ENCODE data around the gene ABCD3.

ABCD3 gene

GRCh38 chr1:94463765-94464330, 45.7 kb downstream of the ABCD3 start:
- DNase-seq, result no peak

- DNase-seq, result no peak
Measured at GRCh38 chr1:94468708-94469107, 50.5 kb downstream of the ABCD3 start.

GRCh38 chr1:94471271-94471670, 53.1 kb downstream of the ABCD3 start:
- no peak for DNase-seq

DNA sequence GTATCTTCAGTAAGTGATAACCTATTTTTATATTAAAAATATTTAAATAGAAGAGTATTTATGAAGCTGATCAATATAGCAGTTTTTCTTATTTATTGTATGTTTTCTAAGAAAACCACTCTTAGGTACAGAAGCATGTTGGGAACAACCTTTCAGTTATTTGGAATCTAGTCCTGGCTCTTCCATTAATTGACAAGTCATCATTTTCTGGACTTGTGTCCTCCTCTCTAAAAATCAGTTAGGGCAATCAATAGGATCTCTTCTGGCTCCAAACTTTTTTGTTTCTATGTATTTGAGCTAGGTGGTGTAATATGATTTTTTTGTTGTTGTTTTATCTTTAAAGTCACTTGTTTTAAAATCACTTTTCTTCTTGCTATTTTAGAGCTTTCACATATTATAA, 57.0 kb downstream of the ABCD3 start:
- DNase-seq, result no peak

- no peak for DNase-seq
Measured at GRCh38 chr1:94479682-94480081, 61.5 kb downstream of the ABCD3 start.

GRCh38 chr1:94481473-94481933, 63.3 kb downstream of the ABCD3 start:
- peak; percentile 29 for DNase-seq

GRCh38 chr1:94486990-94487389, 68.8 kb downstream of the ABCD3 start:
- DNase-seq, result no peak

DNA sequence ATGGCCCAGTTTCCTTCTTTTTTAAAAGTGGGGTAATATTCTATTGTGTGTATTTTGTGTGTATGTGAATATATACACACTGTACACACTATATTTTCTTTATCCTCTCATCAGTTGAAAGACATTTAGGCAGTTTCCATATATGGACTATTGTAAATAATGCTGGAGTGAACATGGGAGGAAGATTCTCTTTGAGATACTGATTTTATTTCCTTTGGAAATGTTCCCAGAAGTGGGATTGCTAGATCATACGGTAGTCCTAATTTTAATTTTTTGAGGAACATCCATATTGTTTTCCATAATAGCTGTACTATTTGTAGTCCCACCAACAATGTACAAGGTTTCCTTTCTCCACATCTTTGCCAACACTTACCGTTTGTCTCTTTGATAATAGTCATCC, 72.4 kb downstream of the ABCD3 start:
- no peak for DNase-seq

- no peak for DNase-seq
Measured at GRCh38 chr1:94496076-94496755, 78.0 kb downstream of the ABCD3 start.

DNA sequence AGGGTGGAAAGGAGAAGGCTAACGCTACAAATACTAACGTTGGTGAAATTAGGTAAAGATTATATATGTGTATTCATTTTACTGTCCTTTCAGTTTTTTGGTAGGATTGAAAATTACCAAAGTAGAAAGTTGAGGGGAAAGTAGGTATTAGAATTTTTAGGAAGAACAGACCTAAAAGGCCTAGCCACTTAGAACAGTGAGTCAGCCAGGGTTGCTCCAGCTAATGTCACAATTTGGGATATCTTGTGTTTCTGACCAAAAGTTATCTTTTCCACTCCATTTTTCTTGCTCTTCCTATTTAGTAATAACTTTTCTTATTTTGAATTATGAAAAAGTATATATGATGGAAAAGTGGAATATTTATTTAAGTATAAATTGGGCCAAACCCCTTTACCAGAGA, 83.2 kb downstream of the ABCD3 start:
- DNase-seq, result no peak

GRCh38 chr1:94501935-94502334, 83.7 kb downstream of the ABCD3 start:
- no peak for DNase-seq

DNA sequence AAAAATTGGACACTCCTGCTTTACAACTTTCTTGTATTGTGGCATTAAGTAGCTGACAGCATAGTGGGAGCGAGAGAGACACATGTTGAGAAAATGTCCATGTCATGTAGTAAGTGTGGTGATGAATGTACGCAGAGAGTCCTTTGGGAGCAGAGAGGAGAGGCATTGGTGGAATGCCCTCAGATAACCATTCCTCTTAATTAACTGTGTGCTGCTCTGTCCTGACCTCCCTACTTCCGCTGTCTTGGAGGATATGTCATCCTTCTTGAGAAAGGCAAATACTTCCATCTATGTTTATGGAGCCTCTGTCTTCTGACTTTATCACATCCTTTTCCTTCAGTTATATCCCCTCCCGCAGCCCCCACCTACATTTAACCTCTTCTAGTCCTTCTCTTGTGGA, 85.0 kb downstream of the ABCD3 start:
- DNase-seq, result no peak

- DNase-seq, result no peak
Measured at GRCh38 chr1:94504601-94505000, 86.4 kb downstream of the ABCD3 start.

DNA sequence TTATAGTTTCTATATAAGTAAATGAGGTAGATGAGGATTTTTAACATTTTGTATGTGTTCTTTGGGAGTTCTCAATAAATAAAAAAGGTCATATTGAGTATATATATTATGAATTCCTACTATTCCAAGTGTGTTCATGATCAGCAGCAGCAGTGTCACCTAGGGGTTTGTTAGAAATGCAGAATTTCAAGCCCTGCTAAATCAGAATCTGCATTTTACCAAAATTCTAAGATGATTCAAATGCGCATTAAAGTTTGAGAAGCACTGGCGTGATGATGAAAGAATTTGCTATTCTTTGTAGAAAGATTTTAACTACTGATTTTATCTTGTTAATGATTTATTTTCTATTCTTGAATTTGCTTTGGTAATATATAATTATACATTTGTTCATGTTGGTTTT, 94.6 kb downstream of the ABCD3 start:
- no peak for DNase-seq

- DNase-seq, result no peak
Measured at GRCh38 chr1:94514095-94514727, 96.0 kb downstream of the ABCD3 start.

DNA sequence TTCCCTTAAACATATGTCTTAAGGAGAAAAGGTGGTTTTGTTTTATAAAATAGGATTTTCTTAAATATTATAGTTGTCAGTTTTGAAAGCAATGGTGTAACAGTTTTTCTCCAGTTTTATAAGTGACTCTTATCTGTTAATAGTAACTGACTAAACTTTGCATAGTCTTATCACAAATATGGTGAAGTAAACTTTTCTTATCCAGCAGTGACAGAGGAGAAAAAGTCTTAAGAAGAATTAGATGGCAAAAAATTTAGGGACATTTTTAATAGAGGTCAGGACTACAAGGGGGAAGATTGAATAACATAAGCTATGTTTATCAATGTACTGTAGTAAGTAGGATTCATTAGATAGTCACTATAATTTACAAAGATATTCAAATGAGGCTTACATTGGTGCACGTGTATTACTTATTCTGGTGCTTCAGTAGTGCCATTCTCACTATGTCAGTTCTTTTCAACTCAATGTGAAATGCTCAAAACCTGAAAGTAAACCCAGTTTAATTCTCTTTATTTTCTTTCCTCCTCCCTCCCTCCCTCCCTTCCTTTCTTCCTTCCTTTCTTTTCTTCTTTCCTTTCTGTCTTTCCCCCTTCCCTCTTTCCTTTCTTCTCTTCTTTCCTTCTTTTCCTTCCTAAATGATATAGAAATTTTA, 97.2 kb downstream of the ABCD3 start:
- DNase-seq, result no peak

- DNase-seq, result no peak
Measured at GRCh38 chr1:94519351-94519750, 101.2 kb downstream of the ABCD3 start.

DNA sequence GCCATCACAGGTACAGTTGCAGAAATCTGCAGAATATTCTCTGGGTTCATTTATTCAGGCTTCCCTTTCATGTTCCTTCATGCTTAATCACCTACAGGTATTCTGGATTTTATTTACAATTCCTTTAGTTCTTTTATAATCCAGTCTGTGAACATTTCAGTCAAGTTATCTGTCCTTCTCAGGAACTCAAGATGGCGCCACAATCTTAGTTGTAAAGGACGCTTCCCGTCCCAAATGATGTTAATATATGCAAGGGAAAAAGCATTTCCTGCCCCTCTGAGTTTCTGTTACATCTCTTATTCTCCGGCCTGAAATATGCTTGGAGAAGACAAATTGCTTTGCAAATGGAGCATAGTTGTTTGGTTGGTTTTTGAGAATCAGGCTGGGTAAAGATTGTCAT, 104.1 kb downstream of the ABCD3 start:
- no peak for DNase-seq

- no peak for DNase-seq
Measured at GRCh38 chr1:94524531-94524930, 106.3 kb downstream of the ABCD3 start.

DNA sequence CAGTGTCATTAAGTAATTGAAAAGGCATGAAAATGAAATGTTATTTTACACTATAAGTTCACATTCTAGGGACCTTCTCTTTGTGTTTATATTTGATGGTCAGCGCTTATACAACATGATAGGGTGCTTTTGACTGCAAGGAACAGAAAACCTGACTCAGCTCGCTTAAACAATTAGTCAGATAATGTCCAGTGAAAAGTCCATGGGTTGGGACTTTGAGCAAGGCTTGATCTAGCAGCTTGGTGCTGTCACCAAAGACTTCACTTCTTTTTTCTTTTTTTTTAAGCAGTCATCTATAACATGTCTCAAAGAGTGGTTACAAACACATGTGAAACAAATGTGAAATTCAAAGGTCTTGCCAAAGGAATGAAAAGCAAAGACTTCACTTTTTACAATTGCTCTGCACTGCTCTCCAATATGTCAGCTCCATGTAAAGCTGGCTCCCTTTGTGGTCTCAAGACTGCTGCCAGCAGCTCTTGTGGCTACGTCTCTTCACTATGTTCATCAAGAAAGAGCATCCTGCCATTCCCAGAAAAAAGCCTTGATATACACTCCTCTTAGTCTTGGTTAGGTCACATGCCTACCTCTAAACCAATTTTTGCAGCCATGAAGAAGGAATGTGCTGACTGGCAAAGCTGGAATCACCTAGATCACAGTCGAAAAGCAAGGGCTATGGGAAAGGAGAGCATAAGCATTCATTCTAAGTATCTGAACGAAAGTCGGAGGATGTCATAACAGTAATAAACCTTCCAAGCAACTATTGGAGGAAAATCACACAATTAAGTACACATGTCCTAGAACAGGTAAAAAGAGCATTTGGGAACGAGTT, 108.2 kb downstream of the ABCD3 start:
- DNase-seq, result no peak

GRCh38 chr1:94527447-94528031, 109.3 kb downstream of the ABCD3 start:
- DNase-seq, result no peak

DNA sequence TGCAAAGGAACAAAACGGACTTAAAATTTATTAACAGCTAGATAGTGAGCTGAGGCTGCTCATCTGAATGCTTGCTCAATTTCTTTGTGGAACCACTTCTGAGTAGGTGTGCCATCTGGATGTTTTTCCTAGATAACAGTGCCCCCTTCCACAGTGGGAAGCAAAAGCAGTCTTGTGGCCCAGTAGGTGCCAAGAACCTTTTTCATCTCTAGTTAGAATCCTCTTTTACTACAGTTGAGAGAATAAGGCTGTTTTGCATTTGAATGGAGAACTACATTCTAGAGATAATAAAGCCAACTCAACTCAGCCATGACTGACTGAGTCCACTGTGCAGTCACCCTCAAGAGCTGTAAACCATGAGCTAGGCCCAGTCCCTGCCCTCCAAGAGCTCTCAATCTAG, 110.1 kb downstream of the ABCD3 start:
- DNase-seq, result no peak

GRCh38 chr1:94528826-94529225, 110.6 kb downstream of the ABCD3 start:
- no peak for DNase-seq
